HEK293T (cell line): ENCODE results near the gene SLC35F3.

Experiments used
- CTCF ChIA-PET: fragments of 350-600 bp; formaldehyde crosslinking; extraction: SDS; loops from one replicate; lab custom pipeline; 2021; ENCODE audit warnings: antibody characterized with exemption, inconsistent platforms; lab: Yijun Ruan, JAX
- POLR2A ChIA-PET: fragments of 350-600 bp; formaldehyde crosslinking; extraction: SDS; loops from one replicate; lab custom pipeline; 2020; ENCODE audit warnings: antibody characterized with exemption, inconsistent platforms; lab: Yijun Ruan, JAX
- DNase-seq: peaks from one replicate; pipeline ENCODE4 v3.0.0; 2012; ENCODE audit warnings: mixed read lengths; ENCODE audit errors: extremely low spot score
- ARNT ChIP-seq: fragments of 450-650 bp; IDR thresholded peaks from 2 replicates; pipeline ENCODE4 v1.6.1; 2017; ENCODE audit warnings: mild to moderate bottlenecking
- BHLHE40 ChIP-seq: fragments of 450-650 bp; IDR thresholded peaks from 2 replicates; pipeline ENCODE4 v1.6.1; 2016; ENCODE audit warnings: mild to moderate bottlenecking, moderate library complexity, borderline replicate concordance
- CTBP1 ChIP-seq: fragments of 450-650 bp; IDR thresholded peaks from 2 replicates; pipeline ENCODE4 v1.6.1; 2016; ENCODE audit warnings: borderline replicate concordance
- ELF4 ChIP-seq: fragments of 450-650 bp; IDR thresholded peaks from 2 replicates; pipeline ENCODE4 v1.6.1; 2017; ENCODE audit warnings: antibody characterized with exemption
- FOXA1 ChIP-seq: fragments of 450-650 bp; IDR thresholded peaks from 2 replicates; pipeline ENCODE4 v1.6.1; 2016; ENCODE audit warnings: mild to moderate bottlenecking
- FOXK2 ChIP-seq: fragments of 450-650 bp; IDR thresholded peaks from 2 replicates; pipeline ENCODE4 v1.6.1; 2016; ENCODE audit warnings: mild to moderate bottlenecking
- FOXM1 ChIP-seq: fragments of 450-650 bp; IDR thresholded peaks from 2 replicates; pipeline ENCODE4 v1.6.1; 2017; ENCODE audit warnings: mild to moderate bottlenecking, borderline replicate concordance
- HDGF ChIP-seq: fragments of 450-650 bp; IDR thresholded peaks from 2 replicates; pipeline ENCODE4 v1.6.1; 2017; ENCODE audit warnings: antibody characterized with exemption, borderline replicate concordance
- L3MBTL2 ChIP-seq: fragments of 450-650 bp; conservative IDR thresholded peaks from 2 replicates; pipeline ENCODE4 v1.6.1; 2016; ENCODE audit warnings: mild to moderate bottlenecking
- LEF1 ChIP-seq: fragments of 450-650 bp; IDR thresholded peaks from 2 replicates; pipeline ENCODE4 v1.6.1; 2017; ENCODE audit warnings: mild to moderate bottlenecking, borderline replicate concordance
- NFRKB ChIP-seq: fragments of 450-650 bp; IDR thresholded peaks from 2 replicates; pipeline ENCODE4 v1.6.1; 2016; ENCODE audit warnings: mild to moderate bottlenecking, moderate library complexity
- SP1 ChIP-seq: fragments of 450-650 bp; IDR thresholded peaks from 2 replicates; pipeline ENCODE4 v1.6.1; 2017
- SUZ12 ChIP-seq: fragments of 450-650 bp; IDR thresholded peaks from 2 replicates; pipeline ENCODE4 v1.6.1; 2016; ENCODE audit warnings: mild to moderate bottlenecking
- TARDBP ChIP-seq: fragments of 450-650 bp; IDR thresholded peaks from 2 replicates; pipeline ENCODE4 v1.6.1; 2016
- ZNF384 ChIP-seq: fragments of 450-650 bp; IDR thresholded peaks from 2 replicates; pipeline ENCODE4 v1.6.1; 2016
- TF ChIP-seq, protein P1 (sequence below): fragments of 450-650 bp; IDR thresholded peaks from 2 replicates; pipeline ENCODE4 v1.6.1; 2016

SLC35F3 gene

GRCh38 chr1:233957691-233958090 is 53.2 kb downstream of the SLC35F3 start:
- CTCF ChIA-PET = no interaction called here
- TF ChIP-seq, protein P1, sequence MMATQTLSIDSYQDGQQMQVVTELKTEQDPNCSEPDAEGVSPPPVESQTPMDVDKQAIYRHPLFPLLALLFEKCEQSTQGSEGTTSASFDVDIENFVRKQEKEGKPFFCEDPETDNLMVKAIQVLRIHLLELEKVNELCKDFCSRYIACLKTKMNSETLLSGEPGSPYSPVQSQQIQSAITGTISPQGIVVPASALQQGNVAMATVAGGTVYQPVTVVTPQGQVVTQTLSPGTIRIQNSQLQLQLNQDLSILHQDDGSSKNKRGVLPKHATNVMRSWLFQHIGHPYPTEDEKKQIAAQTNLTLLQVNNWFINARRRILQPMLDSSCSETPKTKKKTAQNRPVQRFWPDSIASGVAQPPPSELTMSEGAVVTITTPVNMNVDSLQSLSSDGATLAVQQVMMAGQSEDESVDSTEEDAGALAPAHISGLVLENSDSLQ = no peak
- no peak for TF ChIP-seq SP1
- no peak for TF ChIP-seq FOXM1
- no peak for TF ChIP-seq L3MBTL2
- no peak for TF ChIP-seq LEF1
- no peak for DNase-seq
- POLR2A ChIA-PET = no interaction called here

GRCh38 chr1:233959102-233959501 is 54.6 kb downstream of the SLC35F3 start:
- DNase-seq = no peak
- no peak for TF ChIP-seq SP1
- ChIA-PET CTCF (no interaction called here), POLR2A (no interaction called here)

DNA sequence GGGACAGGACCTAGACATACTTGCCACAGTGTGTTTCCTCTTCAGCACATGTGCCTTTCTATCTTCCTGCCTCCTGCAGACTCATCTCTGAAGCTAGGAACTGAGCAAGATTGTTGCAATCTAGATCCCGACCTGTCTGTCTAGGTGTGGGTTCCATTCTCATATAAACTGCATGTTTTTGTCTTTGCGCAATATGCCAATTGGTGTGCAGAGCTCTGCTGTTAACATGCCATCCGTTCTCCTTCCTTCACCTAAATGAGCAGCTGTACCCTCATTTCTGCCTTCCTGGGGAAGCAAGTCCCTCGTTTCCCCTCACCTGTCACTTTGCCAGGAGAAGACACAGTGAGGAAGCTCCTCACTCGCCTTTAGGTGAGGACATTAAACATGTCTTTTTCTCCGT is 55.5 kb downstream of the SLC35F3 start:
- ChIA-PET POLR2A (no interaction called here), CTCF (no interaction called here)
- TF ChIP-seq NFRKB (no peak), ZNF384 (no peak), ARNT (no peak), SP1 (no peak), HDGF (no peak), BHLHE40 (no peak), FOXA1 (no peak), L3MBTL2 (no peak), CTBP1 (no peak), TARDBP (no peak), FOXK2 (no peak), LEF1 (no peak), FOXM1 (no peak), SUZ12 (no peak), ELF4 (no peak)
- TF ChIP-seq, protein P1 = no peak
- DNase-seq = no peak

GRCh38 chr1:233960386-233960785 is 55.9 kb downstream of the SLC35F3 start:
- TF ChIP-seq ARNT = no peak
- TF ChIP-seq ELF4 = no peak
- no peak for TF ChIP-seq FOXM1
- TF ChIP-seq, protein P1 = no peak
- no peak for TF ChIP-seq SP1
- TF ChIP-seq HDGF = no peak
- no peak for TF ChIP-seq FOXA1
- no peak for TF ChIP-seq NFRKB
- TF ChIP-seq SUZ12 = no peak
- TF ChIP-seq L3MBTL2 = no peak
- no peak for TF ChIP-seq ZNF384
- no peak for TF ChIP-seq FOXK2
- TF ChIP-seq CTBP1 = no peak
- DNase-seq = no peak
- CTCF ChIA-PET = no interaction called here
- POLR2A ChIA-PET = no interaction called here

GRCh38 chr1:233962878-233963277 is 58.4 kb downstream of the SLC35F3 start:
- DNase-seq = no peak
- ChIA-PET POLR2A (no interaction called here), CTCF (no interaction called here)
- TF ChIP-seq FOXA1 = no peak
- TF ChIP-seq HDGF = no peak
- no peak for TF ChIP-seq L3MBTL2
- TF ChIP-seq CTBP1 = no peak
- no peak for TF ChIP-seq NFRKB
- TF ChIP-seq FOXK2 = no peak
- TF ChIP-seq, protein P1 = no peak
- TF ChIP-seq TARDBP = no peak
- TF ChIP-seq ELF4 = no peak
- no peak for TF ChIP-seq ARNT
- TF ChIP-seq ZNF384 = no peak
- no peak for TF ChIP-seq FOXM1
- no peak for TF ChIP-seq BHLHE40
- no peak for TF ChIP-seq SUZ12
- no peak for TF ChIP-seq SP1
- TF ChIP-seq LEF1 = no peak

DNA sequence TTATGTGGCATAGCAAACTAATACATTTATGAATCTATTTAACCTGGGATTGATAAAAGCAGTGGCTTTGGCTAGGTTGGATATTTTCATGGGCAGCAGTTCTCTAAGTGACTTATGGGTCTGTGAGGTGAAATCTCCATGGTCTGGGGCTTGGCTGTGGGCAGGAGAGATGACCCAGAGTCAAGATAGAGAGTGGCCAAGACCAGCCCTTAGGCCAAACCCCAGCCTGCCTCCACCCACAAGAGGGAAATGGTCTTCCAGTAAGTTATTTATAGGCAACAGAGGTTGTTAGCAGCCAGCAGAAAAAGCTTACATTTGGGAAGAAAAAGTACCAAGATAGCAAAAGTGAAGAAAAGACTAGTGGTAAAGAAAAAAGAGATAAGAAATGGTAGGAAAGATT is 61.4 kb downstream of the SLC35F3 start:
- TF ChIP-seq SUZ12 (no peak), BHLHE40 (no peak), LEF1 (no peak)
- TF ChIP-seq, protein P1 = no peak
- DNase-seq = no peak
- CTCF ChIA-PET = no interaction called here
- POLR2A ChIA-PET = no interaction called here
